K562 (cell line): ENCODE results near the gene YPEL3. TPM values are rescaled to one million over a fixed set of nuclear protein-coding genes. Genes with fewer than 3 reads are reported as not detected.

Experiments
- FUS ChIP-seq: fragments of 200-400 bp; formaldehyde crosslinking; optimal IDR thresholded peaks from 2 replicates; pipeline ENCODE3; 2017; ENCODE audit warnings: low read depth, low read length
- GATAD2B ChIP-seq: fragments of 450-650 bp; IDR thresholded peaks from 2 replicates; pipeline ENCODE4 v1.6.1; 2017; ENCODE audit warnings: mild to moderate bottlenecking, borderline replicate concordance
- POLR2AphosphoS5 ChIP-seq: IDR thresholded peaks from 2 replicates; pipeline ENCODE4 v1.6.1; 2011; ENCODE audit warnings: mild to moderate bottlenecking, low read depth, low read length, moderate library complexity; ENCODE audit not compliant: control insufficient read depth, insufficient read depth
- RAD21 ChIP-seq, 2 experiments: fragments of 250-450 bp in 1 of 2; fragments of 450-650 bp in 1 of 2; sonication (Bioruptor Pico) in 1 of 2; formaldehyde crosslinking in 1 of 2; IDR thresholded peaks in 1 of 2; conservative IDR thresholded peaks in 1 of 2; 2 replicates each; pipeline versions ENCODE4 v1.4.0 to v1.8.0; 2020 to 2022; ENCODE audit warnings: mild to moderate bottlenecking in 2 of 2, moderate library complexity in 1 of 2
- SAFB2 ChIP-seq: fragments of 200-400 bp; formaldehyde crosslinking; IDR thresholded peaks from 2 replicates; pipeline ENCODE4 v1.6.1; 2018; ENCODE audit warnings: borderline replicate concordance, low read length, low read depth, moderate library complexity; ENCODE audit not compliant: severe bottlenecking
- ZBED1 ChIP-seq: IDR thresholded peaks from 2 replicates; pipeline ENCODE4 v1.6.1; 2014
- ZFX ChIP-seq: sonication (generic); formaldehyde crosslinking; IDR thresholded peaks from 2 replicates; pipeline ENCODE4 v1.8.0; 2022; ENCODE audit warnings: mild to moderate bottlenecking, missing genetic modification reagents, moderate library complexity
- ZNF174 ChIP-seq: fragments of 250-450 bp; sonication (Bioruptor Pico); IDR thresholded peaks from 2 replicates; pipeline ENCODE4 v1.4.0; 2020; ENCODE audit warnings: mild to moderate bottlenecking
- polyA plus RNA-seq, 8 experiments: library from polyadenylated mRNA; depleted of rRNA in 4 of 8; stranded (reverse) in 5 of 8; unstranded in 3 of 8; fragments of >200 nt; fragmentation: Nextera tagmentation in 2 of 8; fragmentation: Illumina TruSeq in 1 of 8; extraction: Ambion mirVana in 2 of 8; extraction: Trizol in 1 of 8; gene quantifications; 2 replicates each; pipeline versions ENCODE4 v1.2.1 to v1.2.3, GENCODE V29; 2011 to 2014; ENCODE audit warnings: inconsistent platforms in 1 of 8, missing spikeins in 1 of 8
- total RNA-seq, 7 experiments: library from RNA; depleted of rRNA in 6 of 7; stranded (reverse); fragments of >200 nt in 6 of 7; fragmentation: Illumina TruSeq in 2 of 7; extraction: Trizol in 2 of 7; gene quantifications; 2 replicates each; pipeline versions ENCODE4 v1.2.1 to v1.2.3, GENCODE V29; 2011 to 2021; ENCODE audit warnings: low replicate concordance in 1 of 7
- TF ChIP-seq, protein P1 (sequence below), 3 experiments: IDR thresholded peaks in 2 of 3; conservative IDR thresholded peaks in 1 of 3; 2 replicates each; pipeline ENCODE4 v1.5.1; 2011 to 2012; ENCODE audit warnings: low read length in 3 of 3, mild to moderate bottlenecking in 3 of 3, control low read depth in 2 of 3, improper control_type of control experiment in 1 of 3, inconsistent platforms in 1 of 3, low read depth in 1 of 3, mixed read lengths in 1 of 3, moderate library complexity in 1 of 3; ENCODE audit not compliant: insufficient read depth in 2 of 3
- TF ChIP-seq, protein P2 (sequence below), 3 experiments: fragments of 200-800 bp in 1 of 3; fragments of 250-450 bp in 1 of 3; fragments of 450-650 bp in 1 of 3; sonication (Bioruptor Pico) in 1 of 3; sonication (Bioruptor generic) in 1 of 3; formaldehyde crosslinking in 1 of 3; IDR thresholded peaks; 2 replicates each; pipeline versions ENCODE4 v1.6.1 to v1.8.0; 2016 to 2022; ENCODE audit warnings: mild to moderate bottlenecking in 2 of 3, missing genetic modification characterization in 2 of 3, missing compliant biosample characterization in 1 of 3, moderate library complexity in 1 of 3
- TF ChIP-seq, protein P3 (sequence below), 2 experiments: fragments of 250-450 bp in 1 of 2; fragments of 450-650 bp in 1 of 2; sonication (Bioruptor Pico) in 1 of 2; IDR thresholded peaks; 2 replicates each; pipeline versions ENCODE4 v1.6.1 to v1.8.0; 2016 to 2021; ENCODE audit warnings: mild to moderate bottlenecking in 2 of 2, moderate library complexity in 2 of 2, missing compliant biosample characterization in 1 of 2, missing genetic modification characterization in 1 of 2
- TF ChIP-seq, protein P4 (sequence below), 2 experiments: fragments of 450-650 bp; IDR thresholded peaks; 2 replicates each; pipeline ENCODE4 v1.6.1; 2016
- TF ChIP-seq, protein P5 (sequence below), 2 experiments: fragments of 450-650 bp in 1 of 2; IDR thresholded peaks; 2 replicates each; pipeline ENCODE4 v1.6.1; 2011 to 2017; ENCODE audit warnings: low read depth in 2 of 2, antibody characterized with exemption in 1 of 2, borderline replicate concordance in 1 of 2, low read length in 1 of 2, mild to moderate bottlenecking in 1 of 2, mixed read lengths in 1 of 2; ENCODE audit not compliant: control insufficient read depth in 1 of 2

The YPEL3 gene
- total and polyA plus RNA-seq, 9 of the 15 experiments (the other 6 are each of a cell fraction or from before 2014, with no cell fraction given), result 0.41 to 15.0 (median 2.9) TPM

DNA sequence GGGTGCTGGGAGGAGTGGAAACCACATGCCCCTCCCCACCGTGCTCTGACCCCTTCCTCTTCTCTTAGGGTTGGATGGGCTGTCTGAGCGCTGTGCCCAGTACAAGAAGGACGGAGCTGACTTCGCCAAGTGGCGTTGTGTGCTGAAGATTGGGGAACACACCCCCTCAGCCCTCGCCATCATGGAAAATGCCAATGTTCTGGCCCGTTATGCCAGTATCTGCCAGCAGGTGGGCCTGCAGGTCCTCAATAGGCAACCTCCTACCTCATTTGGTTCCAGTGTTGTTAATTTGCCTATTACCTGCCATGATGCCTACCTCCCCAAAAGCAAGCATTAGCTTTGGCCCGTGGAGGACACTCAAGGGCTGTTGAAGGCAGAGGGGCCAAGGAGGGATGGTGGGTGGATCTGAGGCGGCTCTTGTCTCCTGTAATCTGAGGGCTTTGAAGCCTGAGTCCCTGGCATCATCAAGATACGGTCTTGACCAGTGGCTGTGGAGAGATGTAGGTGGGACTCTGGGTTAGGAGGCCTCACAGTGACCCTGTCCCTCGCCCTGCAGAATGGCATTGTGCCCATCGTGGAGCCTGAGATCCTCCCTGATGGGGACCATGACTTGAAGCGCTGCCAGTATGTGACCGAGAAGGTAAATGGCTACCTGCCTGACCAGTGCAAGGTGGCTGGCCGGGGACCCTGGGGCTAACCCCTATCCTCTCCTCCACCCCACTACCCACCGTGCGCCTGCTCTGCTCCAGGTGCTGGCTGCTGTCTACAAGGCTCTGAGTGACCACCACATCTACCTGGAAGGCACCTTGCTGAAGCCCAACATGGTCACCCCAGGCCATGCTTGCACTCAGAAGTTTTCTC is 27.0 kb downstream of the YPEL3 start (continued):
- 0 out of 4 replicates have a peak, but pooled peaks of 1 of the 2 experiments have one; percentile 11 for TF ChIP-seq RAD21 (CRISPR knock-in tag; conservative IDR thresholded peaks at IDR 0.05 in 1 of 2, IDR thresholded peaks at IDR 0.05 in 1 of 2)
- TF ChIP-seq, protein P1, sequence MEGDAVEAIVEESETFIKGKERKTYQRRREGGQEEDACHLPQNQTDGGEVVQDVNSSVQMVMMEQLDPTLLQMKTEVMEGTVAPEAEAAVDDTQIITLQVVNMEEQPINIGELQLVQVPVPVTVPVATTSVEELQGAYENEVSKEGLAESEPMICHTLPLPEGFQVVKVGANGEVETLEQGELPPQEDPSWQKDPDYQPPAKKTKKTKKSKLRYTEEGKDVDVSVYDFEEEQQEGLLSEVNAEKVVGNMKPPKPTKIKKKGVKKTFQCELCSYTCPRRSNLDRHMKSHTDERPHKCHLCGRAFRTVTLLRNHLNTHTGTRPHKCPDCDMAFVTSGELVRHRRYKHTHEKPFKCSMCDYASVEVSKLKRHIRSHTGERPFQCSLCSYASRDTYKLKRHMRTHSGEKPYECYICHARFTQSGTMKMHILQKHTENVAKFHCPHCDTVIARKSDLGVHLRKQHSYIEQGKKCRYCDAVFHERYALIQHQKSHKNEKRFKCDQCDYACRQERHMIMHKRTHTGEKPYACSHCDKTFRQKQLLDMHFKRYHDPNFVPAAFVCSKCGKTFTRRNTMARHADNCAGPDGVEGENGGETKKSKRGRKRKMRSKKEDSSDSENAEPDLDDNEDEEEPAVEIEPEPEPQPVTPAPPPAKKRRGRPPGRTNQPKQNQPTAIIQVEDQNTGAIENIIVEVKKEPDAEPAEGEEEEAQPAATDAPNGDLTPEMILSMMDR (IDR thresholded peaks at IDR 0.05 in 2 of 3, conservative IDR thresholded peaks at IDR 0.05 in 1 of 3; ENCODE audit: insufficient read depth in 2 of 3, low read depth in 1 of 3, low read length in 3 of 3), result peak; percentile 44 to 68 (median 45); a peak in 5 of 6 replicates
- no peak for TF ChIP-seq SAFB2
- no peak for TF ChIP-seq ZNF174 (CRISPR knock-in tag)
- TF ChIP-seq ZFX (CRISPR knock-in tag), result 0 out of 2 replicates have a peak, but pooled peaks have one; percentile 28
- TF ChIP-seq, protein P2, sequence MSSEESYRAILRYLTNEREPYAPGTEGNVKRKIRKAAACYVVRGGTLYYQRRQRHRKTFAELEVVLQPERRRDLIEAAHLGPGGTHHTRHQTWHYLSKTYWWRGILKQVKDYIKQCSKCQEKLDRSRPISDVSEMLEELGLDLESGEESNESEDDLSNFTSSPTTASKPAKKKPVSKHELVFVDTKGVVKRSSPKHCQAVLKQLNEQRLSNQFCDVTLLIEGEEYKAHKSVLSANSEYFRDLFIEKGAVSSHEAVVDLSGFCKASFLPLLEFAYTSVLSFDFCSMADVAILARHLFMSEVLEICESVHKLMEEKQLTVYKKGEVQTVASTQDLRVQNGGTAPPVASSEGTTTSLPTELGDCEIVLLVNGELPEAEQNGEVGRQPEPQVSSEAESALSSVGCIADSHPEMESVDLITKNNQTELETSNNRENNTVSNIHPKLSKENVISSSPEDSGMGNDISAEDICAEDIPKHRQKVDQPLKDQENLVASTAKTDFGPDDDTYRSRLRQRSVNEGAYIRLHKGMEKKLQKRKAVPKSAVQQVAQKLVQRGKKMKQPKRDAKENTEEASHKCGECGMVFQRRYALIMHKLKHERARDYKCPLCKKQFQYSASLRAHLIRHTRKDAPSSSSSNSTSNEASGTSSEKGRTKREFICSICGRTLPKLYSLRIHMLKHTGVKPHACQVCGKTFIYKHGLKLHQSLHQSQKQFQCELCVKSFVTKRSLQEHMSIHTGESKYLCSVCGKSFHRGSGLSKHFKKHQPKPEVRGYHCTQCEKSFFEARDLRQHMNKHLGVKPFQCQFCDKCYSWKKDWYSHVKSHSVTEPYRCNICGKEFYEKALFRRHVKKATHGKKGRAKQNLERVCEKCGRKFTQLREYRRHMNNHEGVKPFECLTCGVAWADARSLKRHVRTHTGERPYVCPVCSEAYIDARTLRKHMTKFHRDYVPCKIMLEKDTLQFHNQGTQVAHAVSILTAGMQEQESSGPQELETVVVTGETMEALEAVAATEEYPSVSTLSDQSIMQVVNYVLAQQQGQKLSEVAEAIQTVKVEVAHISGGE (CRISPR knock-in tag; IDR thresholded peaks at IDR 0.05), result no peak
- no peak for TF ChIP-seq GATAD2B
- TF ChIP-seq POLR2AphosphoS5, result peak; percentile 68; the same call in 1 of the 2 replicates
- TF ChIP-seq ZBED1, result peak; percentile 39; the same call in 1 of the 2 replicates
- TF ChIP-seq, protein P3, sequence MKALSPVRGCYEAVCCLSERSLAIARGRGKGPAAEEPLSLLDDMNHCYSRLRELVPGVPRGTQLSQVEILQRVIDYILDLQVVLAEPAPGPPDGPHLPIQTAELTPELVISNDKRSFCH (CRISPR knock-in tag; IDR thresholded peaks at IDR 0.05), result no peak
- TF ChIP-seq, protein P3 (tag; IDR thresholded peaks at IDR 0.05), result no peak
- TF ChIP-seq, protein P4, sequence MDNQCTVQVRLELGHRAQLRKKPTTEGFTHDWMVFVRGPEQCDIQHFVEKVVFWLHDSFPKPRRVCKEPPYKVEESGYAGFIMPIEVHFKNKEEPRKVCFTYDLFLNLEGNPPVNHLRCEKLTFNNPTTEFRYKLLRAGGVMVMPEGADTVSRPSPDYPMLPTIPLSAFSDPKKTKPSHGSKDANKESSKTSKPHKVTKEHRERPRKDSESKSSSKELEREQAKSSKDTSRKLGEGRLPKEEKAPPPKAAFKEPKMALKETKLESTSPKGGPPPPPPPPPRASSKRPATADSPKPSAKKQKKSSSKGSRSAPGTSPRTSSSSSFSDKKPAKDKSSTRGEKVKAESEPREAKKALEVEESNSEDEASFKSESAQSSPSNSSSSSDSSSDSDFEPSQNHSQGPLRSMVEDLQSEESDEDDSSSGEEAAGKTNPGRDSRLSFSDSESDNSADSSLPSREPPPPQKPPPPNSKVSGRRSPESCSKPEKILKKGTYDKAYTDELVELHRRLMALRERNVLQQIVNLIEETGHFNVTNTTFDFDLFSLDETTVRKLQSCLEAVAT (IDR thresholded peaks at IDR 0.05), result no peak
- TF ChIP-seq FUS, result no peak
- TF ChIP-seq, protein P5, sequence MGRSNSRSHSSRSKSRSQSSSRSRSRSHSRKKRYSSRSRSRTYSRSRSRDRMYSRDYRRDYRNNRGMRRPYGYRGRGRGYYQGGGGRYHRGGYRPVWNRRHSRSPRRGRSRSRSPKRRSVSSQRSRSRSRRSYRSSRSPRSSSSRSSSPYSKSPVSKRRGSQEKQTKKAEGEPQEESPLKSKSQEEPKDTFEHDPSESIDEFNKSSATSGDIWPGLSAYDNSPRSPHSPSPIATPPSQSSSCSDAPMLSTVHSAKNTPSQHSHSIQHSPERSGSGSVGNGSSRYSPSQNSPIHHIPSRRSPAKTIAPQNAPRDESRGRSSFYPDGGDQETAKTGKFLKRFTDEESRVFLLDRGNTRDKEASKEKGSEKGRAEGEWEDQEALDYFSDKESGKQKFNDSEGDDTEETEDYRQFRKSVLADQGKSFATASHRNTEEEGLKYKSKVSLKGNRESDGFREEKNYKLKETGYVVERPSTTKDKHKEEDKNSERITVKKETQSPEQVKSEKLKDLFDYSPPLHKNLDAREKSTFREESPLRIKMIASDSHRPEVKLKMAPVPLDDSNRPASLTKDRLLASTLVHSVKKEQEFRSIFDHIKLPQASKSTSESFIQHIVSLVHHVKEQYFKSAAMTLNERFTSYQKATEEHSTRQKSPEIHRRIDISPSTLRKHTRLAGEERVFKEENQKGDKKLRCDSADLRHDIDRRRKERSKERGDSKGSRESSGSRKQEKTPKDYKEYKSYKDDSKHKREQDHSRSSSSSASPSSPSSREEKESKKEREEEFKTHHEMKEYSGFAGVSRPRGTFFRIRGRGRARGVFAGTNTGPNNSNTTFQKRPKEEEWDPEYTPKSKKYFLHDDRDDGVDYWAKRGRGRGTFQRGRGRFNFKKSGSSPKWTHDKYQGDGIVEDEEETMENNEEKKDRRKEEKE (IDR thresholded peaks at IDR 0.05; ENCODE audit: borderline replicate concordance in 1 of 2, control insufficient read depth in 1 of 2, low read depth in 2 of 2, low read length in 1 of 2), result no peak
